AG04450 (cell line): ENCODE data around the gene PARD3. TPM values are rescaled to one million over a fixed set of nuclear protein-coding genes. Genes with fewer than 3 reads are reported as not detected.

Source experiments
- CTCF ChIA-PET: fragments of 300-600, 350-600 bp; formaldehyde crosslinking; extraction: SDS; loops from one replicate; lab custom pipeline; 2022; ENCODE audit warnings: antibody characterized with exemption, inconsistent platforms; lab: Charles Lee
- POLR2A ChIA-PET: fragments of 350-600 bp; formaldehyde crosslinking; extraction: SDS; loops from one replicate; lab custom pipeline; 2021; ENCODE audit warnings: antibody characterized with exemption, inconsistent platforms; lab: Yijun Ruan, JAX
- DNase-seq: peaks from one replicate; pipeline ENCODE4 v3.0.0-alpha.2; 2011; ENCODE audit warnings: low read depth, low spot score
- H3K27ac ChIP-seq: one replicate; pipeline ENCODE4 v1.5.1; 2012; ENCODE audit warnings: low read depth, low read length, control low read depth
- H3K27me3 ChIP-seq: one replicate; pipeline ENCODE4 v1.6.0; 2012; ENCODE audit warnings: low read length; ENCODE audit not compliant: control insufficient read depth, insufficient read depth
- H3K4me3 ChIP-seq: 2 replicates; pipeline ENCODE4 v1.5.1; 2011; ENCODE audit warnings: mild to moderate bottlenecking, low read depth, low read length, control low read depth
- H3K9me3 ChIP-seq: 2 replicates; pipeline ENCODE4 v1.5.1; 2012; ENCODE audit warnings: low read length; ENCODE audit not compliant: control insufficient read depth, insufficient read depth
- polyA plus RNA-seq: library from polyadenylated mRNA; depleted of rRNA; stranded (reverse); fragments of >200 nt; gene quantifications from 2 replicates; pipeline ENCODE4 v1.2.3, GENCODE V29; 2011
- TF ChIP-seq, protein P1 (sequence below): IDR thresholded peaks from 2 replicates; pipeline ENCODE4 v1.5.1; 2011; ENCODE audit warnings: low read depth, low read length, control low read depth, inconsistent platforms

Gene PARD3
- polyA plus RNA-seq, 1 experiment = 43.1 TPM

DNA sequence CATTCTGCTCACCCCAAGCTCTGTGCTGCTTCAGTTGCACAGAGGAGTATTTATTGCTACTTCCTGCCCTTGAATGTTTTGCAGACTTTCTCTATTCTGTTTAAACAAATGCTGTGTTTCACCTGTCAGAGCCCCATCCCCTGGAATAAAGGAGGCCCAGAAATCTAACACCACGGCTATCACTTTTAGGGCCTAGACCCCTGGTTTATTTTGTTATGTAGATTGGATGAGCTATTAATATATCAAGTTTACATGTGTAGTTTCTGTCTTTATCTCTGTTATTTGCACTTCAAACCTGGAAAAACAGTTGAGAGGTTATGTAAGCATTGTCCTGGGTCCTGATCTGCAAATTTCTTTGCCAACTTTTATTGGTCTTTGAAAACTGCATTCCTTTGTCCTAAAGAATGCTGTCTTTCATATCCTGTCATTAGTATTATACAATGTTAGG lies 630.1 kb downstream of the PARD3 start:
- TF ChIP-seq, protein P1, sequence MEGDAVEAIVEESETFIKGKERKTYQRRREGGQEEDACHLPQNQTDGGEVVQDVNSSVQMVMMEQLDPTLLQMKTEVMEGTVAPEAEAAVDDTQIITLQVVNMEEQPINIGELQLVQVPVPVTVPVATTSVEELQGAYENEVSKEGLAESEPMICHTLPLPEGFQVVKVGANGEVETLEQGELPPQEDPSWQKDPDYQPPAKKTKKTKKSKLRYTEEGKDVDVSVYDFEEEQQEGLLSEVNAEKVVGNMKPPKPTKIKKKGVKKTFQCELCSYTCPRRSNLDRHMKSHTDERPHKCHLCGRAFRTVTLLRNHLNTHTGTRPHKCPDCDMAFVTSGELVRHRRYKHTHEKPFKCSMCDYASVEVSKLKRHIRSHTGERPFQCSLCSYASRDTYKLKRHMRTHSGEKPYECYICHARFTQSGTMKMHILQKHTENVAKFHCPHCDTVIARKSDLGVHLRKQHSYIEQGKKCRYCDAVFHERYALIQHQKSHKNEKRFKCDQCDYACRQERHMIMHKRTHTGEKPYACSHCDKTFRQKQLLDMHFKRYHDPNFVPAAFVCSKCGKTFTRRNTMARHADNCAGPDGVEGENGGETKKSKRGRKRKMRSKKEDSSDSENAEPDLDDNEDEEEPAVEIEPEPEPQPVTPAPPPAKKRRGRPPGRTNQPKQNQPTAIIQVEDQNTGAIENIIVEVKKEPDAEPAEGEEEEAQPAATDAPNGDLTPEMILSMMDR = no peak
- no peak for DNase-seq
- ChIA-PET CTCF (interaction anchor here (0.6 to 1.1 kb wide), 2 partner anchors 454 to 532 kb away, joined by 3 to 7 read pairs; no protein-coding TSS in a partner anchor), POLR2A (no interaction called here)
- H3K27ac ChIP-seq = no peak overlapping the region
- H3K9me3 ChIP-seq = no peaks in the 10 kb centered on the region
- no peaks in the 10 kb centered on the region for H3K27me3 ChIP-seq
- no peak overlapping the region for H3K4me3 ChIP-seq

DNA sequence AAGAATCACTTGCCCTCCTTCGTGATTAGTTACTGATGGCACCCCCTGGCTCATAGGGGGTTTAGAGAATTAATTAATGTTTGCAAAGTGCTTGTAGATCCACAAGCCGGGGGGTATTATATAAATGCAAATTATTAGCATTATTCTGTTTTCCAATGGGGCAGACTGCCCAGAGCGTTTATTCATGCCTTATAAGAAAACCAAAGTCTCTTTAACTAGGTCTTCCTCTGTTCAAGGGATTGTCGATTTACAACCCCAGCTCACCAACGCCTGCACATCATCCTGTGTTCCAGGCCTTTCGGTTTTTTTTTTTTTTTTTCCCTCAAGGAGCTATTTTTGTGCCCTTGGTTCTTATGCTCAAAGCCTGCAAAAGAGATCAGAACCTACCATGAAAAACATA lies 630.7 kb downstream of the PARD3 start:
- Histone ChIP-seq H3K27me3 (no peaks in the 10 kb centered on the region), H3K9me3 (no peaks in the 10 kb centered on the region), H3K27ac (no peak overlapping the region), H3K4me3 (no peak overlapping the region)
- POLR2A ChIA-PET = no interaction called here
- DNase-seq = no peak
- CTCF ChIA-PET = interaction anchor here (0.6 to 1.1 kb wide), 2 partner anchors 455 to 531 kb away, joined by 3 to 7 read pairs; no protein-coding TSS in a partner anchor
- TF ChIP-seq, protein P1 = no peak

DNA sequence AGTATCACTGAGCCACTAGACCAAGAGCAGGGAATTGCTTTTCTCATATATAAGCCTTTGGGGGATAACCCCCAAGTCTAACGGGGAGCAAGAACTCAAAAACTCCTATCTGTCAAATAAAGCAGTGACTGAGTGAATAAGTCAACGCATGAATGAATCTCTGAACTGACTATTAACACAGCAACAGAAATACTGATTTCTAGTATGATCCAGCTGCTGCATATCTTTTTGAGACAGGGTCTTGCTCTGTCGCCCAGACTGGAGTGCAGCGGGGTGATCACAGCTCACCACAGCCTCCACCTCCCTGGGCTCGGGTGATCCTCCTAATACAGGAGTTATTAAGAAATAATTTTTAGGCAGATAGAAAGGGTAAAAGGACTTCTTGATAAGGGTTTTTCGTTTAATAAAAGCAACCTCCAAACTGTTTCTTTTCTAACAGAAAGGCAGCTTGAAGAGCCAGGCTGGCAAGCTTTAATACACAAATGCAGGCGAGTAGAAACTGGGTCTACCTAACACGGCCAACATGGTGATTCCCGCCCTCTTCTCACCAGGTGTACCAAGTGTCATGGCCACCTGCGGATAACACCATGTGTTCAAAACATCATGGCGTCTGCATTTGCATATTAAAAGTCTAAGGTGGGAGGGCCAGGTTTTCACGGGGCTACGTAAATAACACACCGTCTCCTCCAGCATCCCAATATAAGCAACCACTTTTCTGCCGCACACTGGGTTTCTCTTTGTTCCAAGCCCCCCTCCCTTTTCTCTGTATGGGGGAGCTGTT lies 631.9 kb downstream of the PARD3 start:
- no peak for DNase-seq
- POLR2A ChIA-PET = no interaction called here
- CTCF ChIA-PET = no interaction called here
- Histone ChIP-seq H3K4me3 (no peak overlapping the region), H3K27ac (no peak overlapping the region), H3K9me3 (no peaks in the 10 kb centered on the region), H3K27me3 (no peaks in the 10 kb centered on the region)
- TF ChIP-seq, protein P1 = no peak

- POLR2A ChIA-PET = interaction anchor here (0.7 kb wide), 1 partner anchor 13 kb away, joined by 3 read pairs; no protein-coding TSS in a partner anchor
- TF ChIP-seq, protein P1 = no peak
- CTCF ChIA-PET = interaction anchor here (0.6 kb wide), 1 partner anchor 196 kb away, joined by 3 read pairs; no protein-coding TSS in a partner anchor
- Histone ChIP-seq H3K4me3 (no peak overlapping the region), H3K27ac (no peak overlapping the region), H3K27me3 (no peaks in the 10 kb centered on the region), H3K9me3 (no peaks in the 10 kb centered on the region)
- DNase-seq = peak; percentile 50
These were observed 633.4 kb downstream of the PARD3 start for GRCh38 chr10:34181553-34182300.

- POLR2A ChIA-PET = no interaction called here
- H3K27ac ChIP-seq = no peak overlapping the region
- no peaks in the 10 kb centered on the region for H3K27me3 ChIP-seq
- H3K9me3 ChIP-seq = no peaks in the 10 kb centered on the region
- TF ChIP-seq, protein P1 = no peak
- no peak overlapping the region for H3K4me3 ChIP-seq
- no peak for DNase-seq
- CTCF ChIA-PET = no interaction called here
These were observed 634.3 kb downstream of the PARD3 start for GRCh38 chr10:34180749-34181148.
